CD4-positive, alpha-beta T cell treated with Interleukin-15 for 1 hour (primary cell): ENCODE measurements around the gene SLC6A12.
"Not testable (repeated sequence)": the region's sequence is repeated elsewhere in the genome, so short reads cannot be mapped to it uniquely, and the experiment has no call there.

Experiments
- DNase-seq: peaks from one replicate; pipeline ENCODE4 v3.0.0-alpha.2; 2020

SLC6A12 gene

GRCh38 chr12:214003-214741 lies at the start of gene SLC6A12:
Gene SLC6A12 (minus strand): TSS chr12:214157. CDS start chr12:209986, 4,171 bp downstream.
- no peak for DNase-seq

GRCh38 chr12:263574-263973 lies 49.6 kb upstream of the SLC6A12 start:
- no peak for DNase-seq

GRCh38 chr12:262817-263216 lies 48.9 kb upstream of the SLC6A12 start, which contains the start of gene SLC6A13:
Gene SLC6A13 (minus strand): TSS chr12:262836. CDS start chr12:260052, 2,784 bp downstream.
- DNase-seq, result no peak

GRCh38 chr12:262113-262512 lies 48.2 kb upstream of the SLC6A12 start:
- DNase-seq, result no peak

DNA sequence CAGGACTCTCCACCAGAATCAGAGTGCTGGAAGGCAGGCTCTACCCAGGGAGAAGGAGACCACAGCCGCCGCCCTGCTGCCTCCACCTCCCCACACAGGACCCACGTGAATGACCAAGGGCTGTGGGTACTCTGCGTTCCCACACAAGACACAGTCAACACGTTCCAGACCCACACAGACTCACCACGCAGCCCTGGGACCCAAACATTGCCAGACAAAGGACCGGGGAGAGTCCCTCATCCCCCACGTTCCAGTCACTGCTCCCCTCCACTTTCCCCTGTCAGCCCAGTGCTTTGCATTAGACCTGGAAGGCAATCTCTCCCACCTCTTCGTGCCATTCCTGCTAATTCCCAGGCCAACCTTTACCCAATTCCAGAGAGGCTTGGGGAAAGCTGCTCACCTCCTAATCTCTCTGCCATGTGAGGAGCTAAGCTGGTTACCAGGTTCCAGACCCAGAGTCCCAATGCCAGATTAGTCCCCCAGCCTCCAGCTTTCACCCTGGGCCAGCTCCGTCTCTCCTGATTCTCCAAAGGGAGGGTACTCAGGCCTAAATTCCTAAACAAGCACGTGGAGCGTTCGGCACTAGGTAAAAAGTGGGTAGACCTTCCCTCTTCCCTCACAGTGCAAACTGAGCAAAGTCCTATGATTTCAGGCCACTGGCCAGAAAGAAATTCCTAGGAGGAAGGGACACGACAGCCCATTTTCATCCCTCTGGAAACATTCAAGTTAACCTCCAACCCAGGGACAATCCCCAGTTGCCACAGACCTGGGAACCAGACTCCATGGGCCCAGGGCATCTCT lies 43.8 kb upstream of the SLC6A12 start:
- no peak for DNase-seq

GRCh38 chr12:256958-257357 lies 43.0 kb upstream of the SLC6A12 start:
- no peak for DNase-seq

- no peak for DNase-seq
Measured at GRCh38 chr12:256225-256624, 42.3 kb upstream of the SLC6A12 start.

- DNase-seq, result no peak
Measured at GRCh38 chr12:254912-255311, 41.0 kb upstream of the SLC6A12 start.

DNA sequence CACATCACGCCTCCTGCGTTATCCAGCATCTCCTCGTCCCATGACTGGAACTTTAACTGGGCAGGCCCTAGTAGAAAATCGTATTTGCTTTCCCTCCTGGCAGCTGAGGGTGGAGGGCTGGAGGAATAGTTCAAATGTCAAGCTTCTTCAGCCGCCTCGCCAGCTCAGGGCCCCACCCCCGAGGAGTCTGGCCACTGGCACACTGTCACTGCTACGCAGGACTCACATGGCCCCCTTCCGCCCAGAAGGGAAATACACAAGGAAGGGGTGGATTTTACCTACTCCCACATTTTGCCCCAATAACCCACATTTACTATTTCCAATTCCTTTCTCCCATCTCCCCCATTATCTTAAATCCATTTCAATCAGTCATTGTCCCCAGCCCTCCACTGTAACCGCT lies 40.1 kb upstream of the SLC6A12 start:
- no peak for DNase-seq

DNA sequence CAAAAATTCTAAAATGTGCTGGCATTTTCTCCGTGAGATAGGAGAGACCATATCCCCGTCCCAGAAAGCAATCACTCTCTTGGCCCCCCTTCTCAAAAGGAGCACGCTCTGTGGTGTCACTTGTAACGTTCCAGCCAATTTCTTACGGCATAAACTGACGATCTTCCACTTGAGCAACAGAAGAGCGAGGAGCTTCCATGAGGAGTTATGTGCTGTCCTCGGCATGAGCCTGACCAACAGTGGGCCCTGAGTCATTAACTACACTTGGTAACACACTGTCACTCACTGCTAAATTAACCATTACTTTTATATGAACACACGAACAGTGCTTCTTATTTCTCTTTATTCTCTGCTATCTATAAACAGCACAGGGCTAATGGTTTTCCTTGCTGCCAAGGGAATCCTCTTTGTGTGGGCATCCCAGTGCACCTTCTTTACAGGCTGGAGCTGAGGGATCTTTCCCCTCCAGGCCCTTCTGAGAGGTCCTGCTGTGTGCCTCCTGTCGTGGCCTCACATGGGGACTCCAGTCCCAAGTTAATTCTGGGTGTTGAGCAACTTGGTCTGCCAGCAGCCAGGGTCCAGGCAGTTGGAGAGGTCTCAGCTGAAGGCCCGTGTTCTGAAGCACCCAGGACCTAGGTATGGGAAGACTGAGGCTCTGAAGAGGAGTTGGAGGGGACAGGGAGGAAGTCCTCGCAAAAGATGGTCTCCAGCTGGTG lies 39.3 kb upstream of the SLC6A12 start:
- DNase-seq, result no peak

- DNase-seq, result no peak
Measured at GRCh38 chr12:252636-253035, 38.7 kb upstream of the SLC6A12 start.

- no peak for DNase-seq
Measured at GRCh38 chr12:247271-247670, 33.3 kb upstream of the SLC6A12 start.

DNA sequence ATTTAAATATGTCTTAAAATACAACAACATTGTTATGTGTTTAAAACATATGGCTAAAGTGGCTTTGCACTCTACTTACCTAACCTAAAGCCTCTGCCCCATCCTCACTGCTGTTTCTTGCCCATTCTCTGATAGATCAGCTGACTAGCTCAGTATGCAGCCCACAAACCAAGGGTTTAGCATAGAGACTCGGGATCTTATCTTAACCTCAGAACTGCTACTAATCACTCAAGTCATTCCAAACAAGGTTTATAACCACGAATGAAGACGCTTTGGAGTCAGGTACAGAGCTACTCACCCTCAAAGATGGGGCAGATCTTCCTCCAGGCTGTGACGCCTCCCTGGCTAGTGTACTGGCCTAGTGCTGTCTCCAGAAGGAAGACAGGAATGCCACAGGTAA lies 29.4 kb upstream of the SLC6A12 start:
- DNase-seq, result no peak

DNA sequence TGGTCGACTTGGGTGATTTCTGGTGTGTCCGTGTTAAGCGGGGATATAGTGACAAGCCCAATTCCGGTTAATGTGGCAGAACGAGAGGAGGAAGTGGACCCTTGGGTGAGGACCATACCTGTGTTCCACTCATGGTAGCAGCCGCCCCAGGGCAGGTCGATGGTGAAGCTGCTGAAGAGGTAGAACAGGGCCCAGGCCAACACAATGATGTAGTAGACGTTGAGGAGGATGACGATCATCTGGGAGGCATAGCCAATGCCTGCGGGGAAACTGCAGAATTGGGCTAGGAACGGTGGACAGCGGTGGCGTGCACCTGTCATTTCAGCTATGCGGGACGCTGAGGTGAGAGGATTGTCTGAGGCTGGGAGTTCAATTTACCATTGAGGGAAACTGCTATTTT lies 28.5 kb upstream of the SLC6A12 start:
- no peak for DNase-seq

DNA sequence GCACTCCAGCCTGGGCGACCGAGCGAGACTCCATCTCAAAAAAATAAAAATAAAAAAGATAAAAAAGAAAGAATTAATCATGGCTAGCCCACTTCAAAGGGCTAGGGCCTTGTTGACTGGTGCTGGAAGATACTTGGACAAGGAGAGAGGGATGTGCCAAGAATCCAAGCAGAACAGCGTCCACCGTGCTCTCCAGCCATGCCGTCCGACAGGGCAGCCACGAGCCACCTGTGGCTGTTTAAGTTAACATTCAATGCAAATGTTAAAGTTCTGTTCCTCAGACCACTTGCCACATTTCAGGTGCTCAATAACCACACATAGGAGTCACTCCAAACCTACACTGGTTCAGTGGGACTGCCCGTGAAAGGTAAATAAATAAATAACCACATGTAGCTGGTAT lies 27.3 kb upstream of the SLC6A12 start:
- no peak for DNase-seq

GRCh38 chr12:240566-240965 lies 26.6 kb upstream of the SLC6A12 start:
- no peak for DNase-seq

DNA sequence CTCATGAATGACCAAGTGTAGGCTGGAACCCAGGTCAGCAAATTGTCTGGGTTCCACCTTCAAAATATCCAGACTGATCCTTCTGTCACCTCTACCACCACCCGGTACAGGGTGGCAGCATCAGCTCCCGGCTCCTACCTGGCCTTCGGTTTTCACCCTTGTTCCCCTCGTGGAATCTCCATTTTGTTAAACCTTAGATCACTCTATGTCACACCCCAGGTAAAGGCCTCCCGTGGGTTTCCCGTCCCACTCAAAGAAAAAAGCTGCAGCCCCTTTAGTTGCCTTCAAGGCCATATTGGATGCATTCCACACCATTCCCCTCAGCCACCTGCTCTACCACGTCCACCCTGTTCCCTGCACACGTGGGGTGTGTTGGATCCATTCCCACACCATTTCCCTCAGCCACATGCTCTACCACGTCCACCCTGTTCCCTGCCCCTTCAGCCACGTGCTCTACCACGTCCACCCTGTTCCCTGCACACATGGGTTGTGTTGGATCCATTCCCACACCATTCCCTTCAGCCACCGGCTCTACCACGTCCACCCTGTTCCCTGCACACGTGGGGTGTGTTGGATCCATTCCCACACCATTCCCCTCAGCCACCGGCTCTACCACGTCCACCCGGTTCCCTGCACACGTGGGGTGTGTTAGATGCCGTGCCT lies 24.9 kb upstream of the SLC6A12 start:
- no peak for DNase-seq

DNA sequence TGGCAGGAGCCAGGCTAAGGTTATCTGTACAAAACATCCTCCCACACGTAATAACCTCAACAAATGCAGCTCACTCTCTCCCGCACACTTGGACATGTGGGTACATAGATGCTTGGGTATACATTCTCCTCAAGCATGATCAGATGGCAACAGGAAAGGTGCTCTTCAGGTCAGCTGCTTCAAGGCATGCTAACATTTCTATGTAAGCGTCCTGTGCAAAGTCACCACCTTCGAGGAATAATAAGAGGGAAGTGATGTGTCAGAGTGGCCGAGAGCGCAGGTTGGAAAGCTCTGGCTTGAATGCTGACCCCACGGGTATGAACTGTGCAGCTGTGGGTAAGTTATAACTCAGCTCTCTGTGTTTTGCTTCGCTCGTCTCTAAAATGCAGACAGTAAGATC lies 24.2 kb upstream of the SLC6A12 start:
- no peak for DNase-seq

GRCh38 chr12:237026-237815 lies 23.3 kb upstream of the SLC6A12 start:
- no peak for DNase-seq

DNA sequence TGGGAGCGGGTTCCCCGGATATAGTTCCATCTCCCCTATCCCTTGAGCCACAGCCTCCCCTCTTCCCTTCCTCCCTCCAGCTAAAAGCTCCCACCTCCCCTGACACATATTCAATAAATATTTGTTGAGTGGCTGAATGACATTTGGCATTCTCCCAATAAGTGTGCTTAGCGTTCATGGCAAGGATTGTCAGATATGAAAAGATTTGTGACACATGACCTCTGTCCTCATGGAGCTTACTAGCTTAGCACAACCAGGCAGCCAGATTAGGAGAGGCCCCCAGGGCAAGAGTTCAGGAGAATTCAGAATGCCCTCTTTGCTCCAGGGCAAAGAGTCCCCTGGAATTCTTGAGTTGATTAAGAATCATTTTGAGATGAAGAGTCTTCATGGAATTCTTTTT lies 22.5 kb upstream of the SLC6A12 start:
- no peak for DNase-seq

GRCh38 chr12:235967-236366 lies 22.0 kb upstream of the SLC6A12 start:
- DNase-seq, result not testable (repeated sequence)

DNA sequence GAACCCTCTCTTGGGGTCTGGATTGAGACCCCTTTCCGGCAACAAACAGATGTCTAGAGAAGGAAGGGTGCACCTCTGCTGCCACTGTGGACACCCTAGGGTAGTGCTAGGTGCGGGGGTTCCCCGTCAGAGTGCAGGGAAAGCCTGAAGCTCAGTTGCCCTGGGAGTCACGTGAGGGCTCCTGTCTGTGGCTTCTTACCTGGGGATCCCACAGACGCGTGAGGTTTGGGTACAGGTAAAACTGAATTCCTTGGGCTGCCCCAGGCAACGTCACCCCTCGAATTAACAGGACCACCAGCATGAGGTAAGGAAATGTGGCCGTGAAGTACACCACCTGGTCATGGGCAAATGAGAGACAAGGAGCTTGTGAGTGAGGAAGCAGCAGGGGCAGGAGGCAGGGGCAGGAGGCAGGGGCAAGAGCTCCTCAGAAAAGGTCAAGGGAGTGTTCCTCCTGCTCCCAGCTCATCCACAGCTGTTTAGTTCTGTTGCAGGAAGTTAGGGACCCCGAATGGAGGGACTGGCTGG lies 21.0 kb upstream of the SLC6A12 start:
- DNase-seq, result no peak
